ENCODE results near the gene CHD9. TPM values are rescaled to one million over a fixed set of nuclear protein-coding genes. Genes with fewer than 3 reads are reported as not detected.

CHD9 gene
- total RNA-seq, 1 donor from 2014 or later = 49.2 TPM

DNA sequence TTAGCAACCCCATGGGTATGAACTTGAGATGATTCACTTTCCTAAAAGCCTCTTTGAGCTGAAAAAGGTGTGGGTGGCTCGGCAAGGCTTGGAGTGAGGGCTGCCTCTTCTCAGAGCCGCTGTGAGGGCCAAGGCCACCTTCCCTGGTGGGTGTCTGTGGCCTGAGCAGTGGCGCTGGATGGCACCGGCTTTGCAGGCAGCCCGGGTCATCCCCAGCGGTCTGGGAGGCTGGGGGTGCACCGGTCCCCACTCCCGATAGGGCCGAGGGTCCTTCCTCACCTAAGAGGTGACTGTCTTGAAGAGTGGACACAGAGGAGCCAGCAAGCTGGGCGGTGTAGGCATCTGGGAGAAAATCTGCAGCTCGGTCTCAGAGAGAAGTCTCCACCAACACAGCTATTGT, 300.3 kb downstream of the CHD9 start:
- Mint-ChIP-seq H3K36me3 (ENCODE audit: low read depth, unreplicated experiment) (peaks cover 3% of the 10 kb centered on the region), H3K27ac (ENCODE audit: unreplicated experiment) (no peak overlapping the region), H3K9me3 (ENCODE audit: unreplicated experiment) (no peaks in the 10 kb centered on the region), H3K4me1 (ENCODE audit: unreplicated experiment) (no peaks in the 10 kb centered on the region), H3K27me3 (ENCODE audit: unreplicated experiment) (peaks cover 8% of the 10 kb centered on the region), H3K4me3 (ENCODE audit: unreplicated experiment) (no peak overlapping the region)
- no peak for DNase-seq (ENCODE audit: low spot score)
- TF ChIP-seq, protein P1, sequence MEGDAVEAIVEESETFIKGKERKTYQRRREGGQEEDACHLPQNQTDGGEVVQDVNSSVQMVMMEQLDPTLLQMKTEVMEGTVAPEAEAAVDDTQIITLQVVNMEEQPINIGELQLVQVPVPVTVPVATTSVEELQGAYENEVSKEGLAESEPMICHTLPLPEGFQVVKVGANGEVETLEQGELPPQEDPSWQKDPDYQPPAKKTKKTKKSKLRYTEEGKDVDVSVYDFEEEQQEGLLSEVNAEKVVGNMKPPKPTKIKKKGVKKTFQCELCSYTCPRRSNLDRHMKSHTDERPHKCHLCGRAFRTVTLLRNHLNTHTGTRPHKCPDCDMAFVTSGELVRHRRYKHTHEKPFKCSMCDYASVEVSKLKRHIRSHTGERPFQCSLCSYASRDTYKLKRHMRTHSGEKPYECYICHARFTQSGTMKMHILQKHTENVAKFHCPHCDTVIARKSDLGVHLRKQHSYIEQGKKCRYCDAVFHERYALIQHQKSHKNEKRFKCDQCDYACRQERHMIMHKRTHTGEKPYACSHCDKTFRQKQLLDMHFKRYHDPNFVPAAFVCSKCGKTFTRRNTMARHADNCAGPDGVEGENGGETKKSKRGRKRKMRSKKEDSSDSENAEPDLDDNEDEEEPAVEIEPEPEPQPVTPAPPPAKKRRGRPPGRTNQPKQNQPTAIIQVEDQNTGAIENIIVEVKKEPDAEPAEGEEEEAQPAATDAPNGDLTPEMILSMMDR (IDR thresholded peaks at IDR 0.05; ENCODE audit: unreplicated experiment) = no peak

DNA sequence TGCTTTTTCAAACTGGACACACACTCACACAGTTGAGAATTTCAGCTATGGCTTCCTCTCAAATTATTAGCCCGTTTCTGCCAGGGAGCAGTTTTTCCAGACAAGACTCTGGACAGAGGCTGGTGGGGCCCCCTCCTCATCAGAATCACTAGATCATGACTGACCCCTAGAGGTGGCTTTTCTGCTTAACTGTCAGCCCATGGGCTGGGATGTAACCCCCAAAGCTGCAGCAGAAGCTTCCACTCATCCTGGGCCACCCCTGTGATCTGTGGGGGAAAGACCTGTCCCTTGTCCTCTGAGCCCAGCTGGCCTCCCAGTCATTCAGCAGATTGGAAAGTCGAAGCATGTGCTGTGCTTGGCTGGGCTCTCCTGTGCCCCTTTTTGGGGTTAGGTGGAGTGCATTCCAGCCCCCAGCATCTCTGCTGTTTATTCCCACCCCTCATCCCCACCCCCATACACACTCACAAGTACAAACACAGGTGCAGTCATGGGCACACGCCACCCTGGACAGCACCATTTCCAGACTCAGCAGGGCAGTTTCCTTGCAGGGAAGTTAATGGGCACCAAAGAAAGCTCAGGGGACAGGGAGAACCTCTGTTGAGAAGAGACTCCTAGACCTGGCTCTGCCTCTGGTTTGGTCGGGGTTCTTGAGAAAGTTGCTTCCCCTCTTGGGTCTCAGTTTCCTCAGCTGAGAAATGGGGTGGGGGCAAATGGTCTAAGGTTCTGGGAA, 301.9 kb downstream of the CHD9 start:
- no peak overlapping the region for H3K4me3 Mint-ChIP-seq (ENCODE audit: unreplicated experiment)
- TF ChIP-seq, protein P1 (IDR thresholded peaks at IDR 0.05; ENCODE audit: unreplicated experiment) = no peak
- H3K4me1 Mint-ChIP-seq (ENCODE audit: unreplicated experiment) = no peaks in the 10 kb centered on the region
- H3K36me3 Mint-ChIP-seq (ENCODE audit: low read depth, unreplicated experiment) = no peaks in the 10 kb centered on the region
- no peaks in the 10 kb centered on the region for H3K9me3 Mint-ChIP-seq (ENCODE audit: unreplicated experiment)
- H3K27ac Mint-ChIP-seq (ENCODE audit: unreplicated experiment) = no peak overlapping the region
- H3K27me3 Mint-ChIP-seq (ENCODE audit: unreplicated experiment) = peaks cover 8% of the 10 kb centered on the region
- DNase-seq (ENCODE audit: low spot score) = peak; percentile 19

DNA sequence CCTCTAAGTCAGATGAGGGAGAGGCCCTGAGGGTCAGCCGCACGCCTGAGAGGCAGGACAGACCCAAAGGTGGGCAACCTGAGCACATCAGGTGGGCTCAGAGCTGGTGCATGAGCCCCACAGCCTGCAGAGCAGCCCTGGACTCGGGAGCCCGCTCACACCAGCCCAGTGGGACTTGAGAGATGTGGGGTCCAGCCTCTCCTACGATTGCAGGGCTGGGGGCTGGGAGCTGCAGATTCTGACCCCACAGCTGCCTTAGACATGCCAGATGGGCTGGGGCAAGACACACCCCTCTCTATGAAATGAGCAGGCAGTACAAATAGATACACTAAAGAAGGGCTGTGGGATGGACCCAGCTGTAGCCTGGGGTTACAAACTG, 302.4 kb downstream of the CHD9 start:
- Mint-ChIP-seq H3K36me3 (ENCODE audit: low read depth, unreplicated experiment) (no peaks in the 10 kb centered on the region), H3K27me3 (ENCODE audit: unreplicated experiment) (peaks cover 8% of the 10 kb centered on the region), H3K27ac (ENCODE audit: unreplicated experiment) (no peak overlapping the region), H3K4me1 (ENCODE audit: unreplicated experiment) (no peaks in the 10 kb centered on the region), H3K9me3 (ENCODE audit: unreplicated experiment) (no peaks in the 10 kb centered on the region), H3K4me3 (ENCODE audit: unreplicated experiment) (no peak overlapping the region)
- TF ChIP-seq, protein P1 (IDR thresholded peaks at IDR 0.05; ENCODE audit: unreplicated experiment) = no peak
- no peak for DNase-seq (ENCODE audit: low spot score)

DNA sequence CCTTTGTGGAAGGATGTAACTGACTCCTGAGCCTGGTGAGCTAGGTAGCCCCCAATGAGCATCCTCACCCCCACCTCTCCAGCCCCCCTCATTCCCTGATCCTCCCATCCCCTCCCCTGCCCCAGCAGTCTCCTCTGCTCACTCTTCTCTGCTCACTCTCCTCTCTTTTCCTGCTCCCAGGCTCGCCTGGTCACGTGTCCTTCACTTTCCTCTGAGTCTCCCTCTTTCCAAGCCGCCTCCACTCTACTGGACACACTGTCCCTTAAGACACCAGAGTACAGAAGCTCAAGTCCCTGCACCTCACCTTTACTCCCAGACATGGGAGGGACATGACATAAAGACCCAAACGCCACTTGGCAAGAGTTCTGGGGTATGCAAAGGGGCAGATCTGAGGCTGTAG, 303.2 kb downstream of the CHD9 start:
- no peak for DNase-seq (ENCODE audit: low spot score)
- no peaks in the 10 kb centered on the region for H3K36me3 Mint-ChIP-seq (ENCODE audit: low read depth, unreplicated experiment)
- H3K4me3 Mint-ChIP-seq (ENCODE audit: unreplicated experiment) = no peak overlapping the region
- TF ChIP-seq, protein P1 (IDR thresholded peaks at IDR 0.05; ENCODE audit: unreplicated experiment) = no peak
- no peaks in the 10 kb centered on the region for H3K4me1 Mint-ChIP-seq (ENCODE audit: unreplicated experiment)
- peaks cover 8% of the 10 kb centered on the region for H3K27me3 Mint-ChIP-seq (ENCODE audit: unreplicated experiment)
- no peak overlapping the region for H3K27ac Mint-ChIP-seq (ENCODE audit: unreplicated experiment)
- H3K9me3 Mint-ChIP-seq (ENCODE audit: unreplicated experiment) = no peaks in the 10 kb centered on the region

DNA sequence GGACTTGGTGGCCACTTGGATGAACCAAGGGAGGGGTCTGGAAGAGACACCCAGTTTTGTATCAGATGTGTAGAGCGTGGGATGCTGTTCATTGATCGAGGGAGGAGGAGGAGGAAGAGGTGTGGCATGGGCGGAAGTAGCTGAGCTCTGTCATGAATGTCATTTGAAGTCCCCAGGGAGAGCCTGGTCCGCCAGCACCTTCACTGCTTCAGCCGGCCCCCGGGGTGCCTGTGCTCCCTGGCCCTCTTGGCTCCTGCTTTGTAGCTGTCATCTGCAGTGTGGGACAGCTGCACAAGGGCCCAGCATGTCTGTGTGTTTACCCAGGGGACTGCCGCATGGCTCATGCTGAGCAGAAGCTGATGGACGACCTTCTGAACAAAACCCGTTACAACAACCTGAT, 304.1 kb downstream of the CHD9 start:
- H3K27ac Mint-ChIP-seq (ENCODE audit: unreplicated experiment) = no peak overlapping the region
- TF ChIP-seq, protein P1 (IDR thresholded peaks at IDR 0.05; ENCODE audit: unreplicated experiment) = no peak
- no peaks in the 10 kb centered on the region for H3K9me3 Mint-ChIP-seq (ENCODE audit: unreplicated experiment)
- no peak for DNase-seq (ENCODE audit: low spot score)
- H3K4me1 Mint-ChIP-seq (ENCODE audit: unreplicated experiment) = no peaks in the 10 kb centered on the region
- H3K27me3 Mint-ChIP-seq (ENCODE audit: unreplicated experiment) = peaks cover 8% of the 10 kb centered on the region
- H3K36me3 Mint-ChIP-seq (ENCODE audit: low read depth, unreplicated experiment) = no peaks in the 10 kb centered on the region
- no peak overlapping the region for H3K4me3 Mint-ChIP-seq (ENCODE audit: unreplicated experiment)

Data from endothelial cell (in vitro differentiated cells).